K562 (cell line): ENCODE data around the gene ETNK2. TPM values are rescaled to one million over a fixed set of nuclear protein-coding genes. Genes with fewer than 3 reads are reported as not detected.

ENCODE experiments used
- CTCF ChIP-seq, 3 experiments: IDR thresholded peaks in 2 of 3; conservative IDR thresholded peaks in 1 of 3; 2 replicates each; pipeline ENCODE4 v1.5.1; 2011 to 2012; ENCODE audit warnings: low read length in 3 of 3, mild to moderate bottlenecking in 3 of 3, control low read depth in 2 of 3, improper control_type of control experiment in 1 of 3, inconsistent platforms in 1 of 3, low read depth in 1 of 3, mixed read lengths in 1 of 3, moderate library complexity in 1 of 3; ENCODE audit not compliant: insufficient read depth in 2 of 3
- DEAF1 ChIP-seq: fragments of 450-650 bp; formaldehyde crosslinking; IDR thresholded peaks from 2 replicates; pipeline ENCODE4 v1.4.0; 2020; ENCODE audit warnings: mild to moderate bottlenecking, moderate library complexity
- ELF2 ChIP-seq: fragments of 250-450 bp; sonication (Bioruptor Pico); IDR thresholded peaks from 2 replicates; pipeline ENCODE4 v1.5.0; 2021; ENCODE audit warnings: mild to moderate bottlenecking
- HNRNPK ChIP-seq: fragments of 200-400 bp; formaldehyde crosslinking; IDR thresholded peaks from one replicate; pipeline ENCODE4 v1.6.1; 2018; ENCODE audit warnings: mild to moderate bottlenecking, low read depth, low read length; ENCODE audit not compliant: poor library complexity, severe bottlenecking
- IRF2 ChIP-seq: sonication (generic); formaldehyde crosslinking; IDR thresholded peaks from 2 replicates; pipeline ENCODE4 v1.8.1; 2022; ENCODE audit warnings: mild to moderate bottlenecking, missing genetic modification reagents
- MLX ChIP-seq, 2 experiments: fragments of 450-650 bp in 1 of 2; sonication (generic) in 1 of 2; formaldehyde crosslinking; conservative IDR thresholded peaks; 2 replicates each; pipeline versions ENCODE4 v1.4.0 to v1.8.1; 2020 to 2022; ENCODE audit warnings: mild to moderate bottlenecking in 1 of 2, missing genetic modification reagents in 1 of 2
- MYBL2 ChIP-seq, 2 experiments: fragments of 450-650 bp in 1 of 2; sonication (generic) in 1 of 2; formaldehyde crosslinking in 1 of 2; IDR thresholded peaks; 2 replicates each; pipeline versions ENCODE4 v1.6.1 to v1.8.1; 2017 to 2022; ENCODE audit warnings: borderline replicate concordance in 1 of 2, inconsistent platforms in 1 of 2, low read depth in 1 of 2, mild to moderate bottlenecking in 1 of 2, missing genetic modification reagents in 1 of 2, moderate library complexity in 1 of 2
- NKRF ChIP-seq: fragments of 450-650 bp; IDR thresholded peaks from 2 replicates; pipeline ENCODE4 v1.6.1; 2016; ENCODE audit warnings: borderline replicate concordance
- NR2F6 ChIP-seq: fragments of 450-650 bp; formaldehyde crosslinking; IDR thresholded peaks from 2 replicates; pipeline ENCODE4 v1.4.0; 2020; ENCODE audit warnings: mild to moderate bottlenecking
- PTRF ChIP-seq: fragments of 450-650 bp; IDR thresholded peaks from 2 replicates; pipeline ENCODE4 v1.6.1; 2016; ENCODE audit warnings: mild to moderate bottlenecking, missing genetic modification characterization, missing compliant biosample characterization
- RB1 ChIP-seq: fragments of 450-650 bp; IDR thresholded peaks from 2 replicates; pipeline ENCODE4 v1.6.1; 2017; ENCODE audit warnings: low read depth, mild to moderate bottlenecking
- RUNX1 ChIP-seq: sonication (generic); IDR thresholded peaks from 2 replicates; pipeline ENCODE4 v1.6.1; 2016; ENCODE audit warnings: antibody characterized with exemption, low read depth
- SETDB1 ChIP-seq: IDR thresholded peaks from one replicate; pipeline ENCODE4 v1.6.1; 2012; ENCODE audit warnings: low read length, control low read depth, inconsistent platforms
- SUPT5H ChIP-seq: fragments of 450-650 bp; IDR thresholded peaks from 2 replicates; pipeline ENCODE4 v1.6.1; 2016
- TFAP4 ChIP-seq: sonication (generic); formaldehyde crosslinking; IDR thresholded peaks from 2 replicates; pipeline ENCODE4 v1.8.0; 2022; ENCODE audit warnings: missing genetic modification reagents, mild to moderate bottlenecking, moderate library complexity, borderline replicate concordance
- ZNF449 ChIP-seq: fragments of 250-450 bp; sonication (Bioruptor Pico); IDR thresholded peaks from 2 replicates; pipeline ENCODE4 v1.8.0; 2022; ENCODE audit warnings: moderate library complexity, mild to moderate bottlenecking, inconsistent platforms
- ZNF79 ChIP-seq: fragments of 250-450 bp; sonication (Bioruptor Pico); IDR thresholded peaks from 2 replicates; pipeline ENCODE4 v1.4.0; 2020; ENCODE audit warnings: low read depth, mild to moderate bottlenecking, moderate library complexity
- polyA plus RNA-seq, 8 experiments: library from polyadenylated mRNA; depleted of rRNA in 4 of 8; stranded (reverse) in 5 of 8; unstranded in 3 of 8; fragments of >200 nt; fragmentation: Nextera tagmentation in 2 of 8; fragmentation: Illumina TruSeq in 1 of 8; extraction: Ambion mirVana in 2 of 8; extraction: Trizol in 1 of 8; gene quantifications; 2 replicates each; pipeline versions ENCODE4 v1.2.1 to v1.2.3, GENCODE V29; 2011 to 2014; ENCODE audit warnings: inconsistent platforms in 1 of 8, missing spikeins in 1 of 8
- total RNA-seq, 7 experiments: library from RNA; depleted of rRNA in 6 of 7; stranded (reverse); fragments of >200 nt in 6 of 7; fragmentation: Illumina TruSeq in 2 of 7; extraction: Trizol in 2 of 7; gene quantifications; 2 replicates each; pipeline versions ENCODE4 v1.2.1 to v1.2.3, GENCODE V29; 2011 to 2021; ENCODE audit warnings: low replicate concordance in 1 of 7

The ETNK2 gene
- total and polyA plus RNA-seq, 9 of the 15 experiments (the other 6 are each of a cell fraction or from before 2014, with no cell fraction given), result 0.03 to 0.38 (median 0.13) TPM; not detected in 4

GRCh38 chr1:204171751-204172178 lies 19.9 kb upstream of the ETNK2 start (continued):
- no peak for TF ChIP-seq RUNX1
- peak; percentile 94 for TF ChIP-seq ZNF79 (CRISPR knock-in tag)
- TF ChIP-seq RB1, result no peak
- peak; percentile 87 for TF ChIP-seq ZNF449 (CRISPR knock-in tag)
- TF ChIP-seq MLX (CRISPR knock-in tag; conservative IDR thresholded peaks at IDR 0.05), result no peak
- no peak for TF ChIP-seq SETDB1
- TF ChIP-seq NKRF, result no peak
- TF ChIP-seq NR2F6 (CRISPR knock-in tag), result no peak
- no peak for TF ChIP-seq IRF2
- peak; percentile 60 for TF ChIP-seq DEAF1
- no peak for TF ChIP-seq MYBL2 (IDR thresholded peaks at IDR 0.05; ENCODE audit: low read depth)
- no peak for TF ChIP-seq MYBL2 (CRISPR knock-in tag; IDR thresholded peaks at IDR 0.05; ENCODE audit: borderline replicate concordance)
- no peak for TF ChIP-seq PTRF (tag)
- no peak for TF ChIP-seq CTCF (IDR thresholded peaks at IDR 0.05 in 2 of 3, conservative IDR thresholded peaks at IDR 0.05 in 1 of 3; ENCODE audit: insufficient read depth in 2 of 3, low read depth in 1 of 3, low read length in 3 of 3)
- no peak for TF ChIP-seq HNRNPK
- 0 out of 2 replicates have a peak, but pooled peaks have one; percentile 21 for TF ChIP-seq ELF2 (CRISPR knock-in tag)
- TF ChIP-seq TFAP4 (CRISPR knock-in tag), result no peak
- TF ChIP-seq SUPT5H, result no peak
